Pancreas (tissue), 10 donors: ENCODE measurements around the gene OR10AG1. TPM values are rescaled to one million over a fixed set of nuclear protein-coding genes. Genes with fewer than 3 reads are reported as not detected.

Experiments
- ATAC-seq, 4 donors: fragments of 200-7000 bp; cut with Tn5 transposase; one replicate each; pipeline versions ENCODE4 v1.8.0 to v1.9.1; 2020; ENCODE audit warnings: mild to moderate bottlenecking in 4 of 4, moderate library complexity in 4 of 4
- DNase-seq, 6 donors: peaks; one replicate each; pipeline ENCODE4 v3.0.0-alpha.2; 2020
- FAIRE-seq: peaks from 2 replicates; lab custom pipeline; 2012; peaks lifted over from hg19 to GRCh38; lab: Jason Lieb, UNC
- H3K27ac ChIP-seq, 4 donors: fragments of 200-600 bp; sonication (generic); 1 replicate in 3 of 4; 2 replicates in 1 of 4; pipeline versions ENCODE4 v1.5.0 to v1.8.0; 2020
- H3K27me3 ChIP-seq, 4 donors: fragments of 200-600 bp; one replicate each; pipeline ENCODE4 v1.8.0; 2021
- H3K36me3 ChIP-seq, 3 donors: fragments of 200-600 bp; sonication (generic) in 1 of 3; one replicate each; pipeline versions ENCODE4 v1.5.0 to v1.8.0; 2020 to 2021
- H3K4me1 ChIP-seq, 3 donors: fragments of 200-600 bp; one replicate each; pipeline ENCODE4 v1.8.0; 2021
- H3K4me3 ChIP-seq, 4 donors: fragments of 200-600 bp; sonication (generic) in 2 of 4; one replicate each; pipeline versions ENCODE4 v1.5.0 to v1.8.0; 2020 to 2021
- H3K9me3 ChIP-seq, 4 donors: fragments of 200-600 bp; one replicate each; pipeline ENCODE4 v1.8.0; 2021
- CTCF ChIP-seq, 4 donors: fragments of 200-600 bp; sonication (generic) in 3 of 4; IDR thresholded peaks; one replicate each; pipeline versions ENCODE4 v1.5.0 to v1.8.0; 2021; ENCODE audit warnings: antibody characterized with exemption in 4 of 4
- WGBS, 2 donors: extraction: QIAGEN DNeasy Blood & Tissue Kit; methylation state at CpG; one replicate each; pipeline ENCODE4 v1.1.7; 2013; 5-methylcytosine and 5-hydroxymethylcytosine counted together
- intact Hi-C, 3 donors: fragments of 100-400 bp; cut with DNase I; formaldehyde crosslinking; loops; one replicate each; pipeline versions ENCODE4 v1.11.1 to v1.14.2; 2022
- polyA plus RNA-seq, 2 donors: library from polyadenylated mRNA; stranded (reverse); fragments of 200-250 nt; gene quantifications; one replicate each; pipeline ENCODE4 v1.2.3, GENCODE V29; 2013
- total RNA-seq, 6 donors: library from RNA; stranded (reverse); fragmentation: NEBNext Ultra II Directional in 4 of 6; extraction: Animal tissue kit (Norgen Biotek cat#: 25700) in 4 of 6; gene quantifications; one replicate each; pipeline versions ENCODE4 v1.2.1 to v1.2.4, GENCODE V29; 2021 to 2023
- donor health status: healthy with polysubstance abuse.
- donor health status: DM: no; HTN: no; CAD: no; lungs with moderate emphysema.
- donor health status: DM: no; HTN: no; CAD: no.
- donor health status: control.
- donor health status: control.
- donor health status: Bipolar disorder and iron deficiency.
- donor health status: DM: yes; HTN: yes; CAD: no.
- donor health status: DM: no; HTN: no; CAD: no.
- donor health status: DM: no; HTN: no; CAD: no.
- donor health status: DM: yes; HTN: yes; CAD: no.

Gene OR10AG1
- total and polyA plus RNA-seq, 8 donors: not detected

GRCh38 chr11:55936300-55936699, 33.4 kb downstream of the OR10AG1 start, which contains the start of gene OR5I1:
TSS of gene OR5I1 (minus strand) at chr11:55936400. CDS start at chr11:55936400, 0 bp downstream.
- no peak within 1 kb of the TSS for H3K27ac ChIP-seq
- intact Hi-C loops: no loop called here
- no peaks in the 10 kb centered on the region for H3K36me3 ChIP-seq
- no peaks in the 10 kb centered on the region for H3K9me3 ChIP-seq
- FAIRE-seq (no peak), DNase-seq (no peak), ATAC-seq (no peak)
- no peak for TF ChIP-seq CTCF (IDR thresholded peaks at IDR 0.05)
- H3K27me3 ChIP-seq: peaks cover 0 to 6% (median 0%) of the 10 kb centered on the region in 4 donors
- no peak within 1 kb of the TSS for H3K4me3 ChIP-seq
- H3K4me1 ChIP-seq: no peaks in the 10 kb centered on the region
- WGBS, 2 donors: 45 to 47% methylated on average over 2 of the region's 2 CpGs

- DNase-seq: peak in 1 of 6 donors; percentile 35
- WGBS, 2 donors: 63 to 69% methylated on average over 5 of the region's 5 CpGs
These were observed 49.2 kb downstream of the OR10AG1 start for GRCh38 chr11:55920537-55920936.

More at GRCh38 chr11:55920537-55920936, 49.2 kb downstream of the OR10AG1 start:
- H3K4me3 ChIP-seq: no peak overlapping the region
- H3K27ac ChIP-seq: no peak overlapping the region
- intact Hi-C loops: no loop called here
- H3K27me3 ChIP-seq: no peaks in the 10 kb centered on the region
- no peaks in the 10 kb centered on the region for H3K4me1 ChIP-seq
- FAIRE-seq (no peak), ATAC-seq (no peak)
- no peaks in the 10 kb centered on the region for H3K36me3 ChIP-seq
- H3K9me3 ChIP-seq: no peaks in the 10 kb centered on the region
- no peak for TF ChIP-seq CTCF (IDR thresholded peaks at IDR 0.05)

Other genes starting within 250 kb of the OR10AG1 start
- not detected for gene OR5D13, start 196.5 kb downstream of the OR10AG1 start, total RNA-seq
- gene OR5D13, start 196.5 kb downstream of the OR10AG1 start, polyA plus RNA-seq: not detected
- gene OR5D14, start 174.4 kb downstream of the OR10AG1 start, total RNA-seq: not detected
- not detected for gene OR5D14, start 174.4 kb downstream of the OR10AG1 start, polyA plus RNA-seq
- not detected for gene OR5L1, start 158.6 kb downstream of the OR10AG1 start, total RNA-seq
- not detected for gene OR5L1, start 158.6 kb downstream of the OR10AG1 start, polyA plus RNA-seq
- not detected for gene OR5D18, start 150.3 kb downstream of the OR10AG1 start, total RNA-seq
- gene OR5D18, start 150.3 kb downstream of the OR10AG1 start, polyA plus RNA-seq: not detected
- not detected for gene OR5L2, start 142.7 kb downstream of the OR10AG1 start, total RNA-seq
- gene OR5L2, start 142.7 kb downstream of the OR10AG1 start, polyA plus RNA-seq: not detected
- gene OR5D16, start 131.2 kb downstream of the OR10AG1 start, total RNA-seq: not detected
- not detected for gene OR5D16, start 131.2 kb downstream of the OR10AG1 start, polyA plus RNA-seq
- gene TRIM51, start 86.6 kb downstream of the OR10AG1 start, total RNA-seq: not detected
- not detected for gene TRIM51, start 86.6 kb downstream of the OR10AG1 start, polyA plus RNA-seq
- not detected for gene OR5W2, start 55.4 kb downstream of the OR10AG1 start, total RNA-seq
- not detected for gene OR5W2, start 55.4 kb downstream of the OR10AG1 start, polyA plus RNA-seq
- gene OR5I1, start 33.5 kb downstream of the OR10AG1 start, total RNA-seq: not detected
- not detected for gene OR5I1, start 33.5 kb downstream of the OR10AG1 start, polyA plus RNA-seq
- gene OR5F1, start 24.7 kb upstream of the OR10AG1 start, total RNA-seq: not detected
- gene OR5F1, start 24.7 kb upstream of the OR10AG1 start, polyA plus RNA-seq: not detected
- gene OR5AS1, start 57.7 kb upstream of the OR10AG1 start, total RNA-seq: not detected
- gene OR5AS1, start 57.7 kb upstream of the OR10AG1 start, polyA plus RNA-seq: not detected
- not detected for gene OR8I2, start 123.4 kb upstream of the OR10AG1 start, total RNA-seq
- gene OR8I2, start 123.4 kb upstream of the OR10AG1 start, polyA plus RNA-seq: not detected
- gene OR8H2, start 133.7 kb upstream of the OR10AG1 start, total RNA-seq: not detected
- not detected for gene OR8H2, start 133.7 kb upstream of the OR10AG1 start, polyA plus RNA-seq
- gene OR8H3, start 152.4 kb upstream of the OR10AG1 start, total RNA-seq: not detected
- not detected for gene OR8H3, start 152.4 kb upstream of the OR10AG1 start, polyA plus RNA-seq
- not detected for gene OR8J3, start 170.3 kb upstream of the OR10AG1 start, total RNA-seq
- not detected for gene OR8J3, start 170.3 kb upstream of the OR10AG1 start, polyA plus RNA-seq
- gene OR8K5, start 190.4 kb upstream of the OR10AG1 start, total RNA-seq: not detected
- gene OR8K5, start 190.4 kb upstream of the OR10AG1 start, polyA plus RNA-seq: not detected
- not detected for gene OR5J2, start 206.7 kb upstream of the OR10AG1 start, total RNA-seq
- not detected for gene OR5J2, start 206.7 kb upstream of the OR10AG1 start, polyA plus RNA-seq